ENCODE data around the gene IL11RA.

The IL11RA gene

GRCh38 chr9:34651876-34652601 lies at the start of gene IL11RA:
TSS of gene IL11RA (plus strand) at chr9:34652185. CDS start at chr9:34655218, 3,033 bp downstream.
- DNase-seq, result peak; percentile 71

DNA sequence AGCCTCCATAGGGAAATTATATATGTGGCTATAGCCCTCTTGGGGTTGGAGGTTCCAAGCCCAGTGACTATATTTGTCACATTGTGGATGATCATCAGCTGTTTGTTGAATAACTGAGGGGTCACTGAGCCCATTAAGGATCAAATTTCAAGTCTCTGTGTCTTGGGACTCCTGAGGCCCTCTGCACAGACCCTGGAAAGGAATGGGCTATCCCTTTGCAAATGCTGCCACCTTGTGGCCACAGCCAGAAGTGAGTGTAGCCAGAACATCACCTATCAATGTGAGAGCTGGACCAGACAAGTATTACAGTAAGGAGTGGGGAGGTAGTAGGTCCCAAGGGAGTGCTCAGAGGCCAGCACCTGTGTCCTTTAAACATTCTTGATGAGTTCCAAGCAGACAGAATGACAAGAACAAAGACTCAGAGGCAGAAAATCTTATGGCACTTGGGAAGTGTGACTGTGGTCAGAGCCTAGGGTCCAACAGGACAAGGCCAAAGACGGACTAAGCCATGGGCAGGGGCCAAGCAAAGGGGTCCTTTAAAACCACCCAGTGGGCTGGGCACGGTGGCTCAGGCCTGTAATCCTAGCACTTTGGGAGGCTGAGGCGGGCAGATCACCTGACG lies 48.3 kb upstream of the IL11RA start:
- peak; percentile 84 for DNase-seq

- no peak for DNase-seq
Observed at GRCh38 chr9:34606190-34606589, 45.8 kb upstream of the IL11RA start.

GRCh38 chr9:34606905-34607304 lies 45.1 kb upstream of the IL11RA start:
- no peak for DNase-seq

DNA sequence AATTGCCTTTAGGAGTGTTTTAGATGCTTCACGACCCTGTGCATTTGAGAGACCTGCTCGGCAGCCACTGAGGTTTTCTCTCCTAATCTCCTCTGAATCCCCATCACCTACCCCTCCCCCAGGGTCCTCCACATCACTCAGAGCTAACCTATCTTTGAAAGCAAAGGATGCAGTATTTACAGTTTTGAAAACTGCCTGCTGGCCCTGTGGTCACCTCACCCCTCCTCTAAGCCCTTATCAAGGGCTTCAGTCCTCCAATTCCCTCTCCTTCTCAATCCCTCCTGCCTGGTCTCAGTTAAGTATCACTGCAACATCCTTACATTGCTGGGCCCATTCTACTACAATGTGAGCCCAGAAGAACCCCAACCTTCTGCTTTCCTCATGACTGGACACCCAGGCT lies 44.7 kb upstream of the IL11RA start:
- DNase-seq, result no peak

DNA sequence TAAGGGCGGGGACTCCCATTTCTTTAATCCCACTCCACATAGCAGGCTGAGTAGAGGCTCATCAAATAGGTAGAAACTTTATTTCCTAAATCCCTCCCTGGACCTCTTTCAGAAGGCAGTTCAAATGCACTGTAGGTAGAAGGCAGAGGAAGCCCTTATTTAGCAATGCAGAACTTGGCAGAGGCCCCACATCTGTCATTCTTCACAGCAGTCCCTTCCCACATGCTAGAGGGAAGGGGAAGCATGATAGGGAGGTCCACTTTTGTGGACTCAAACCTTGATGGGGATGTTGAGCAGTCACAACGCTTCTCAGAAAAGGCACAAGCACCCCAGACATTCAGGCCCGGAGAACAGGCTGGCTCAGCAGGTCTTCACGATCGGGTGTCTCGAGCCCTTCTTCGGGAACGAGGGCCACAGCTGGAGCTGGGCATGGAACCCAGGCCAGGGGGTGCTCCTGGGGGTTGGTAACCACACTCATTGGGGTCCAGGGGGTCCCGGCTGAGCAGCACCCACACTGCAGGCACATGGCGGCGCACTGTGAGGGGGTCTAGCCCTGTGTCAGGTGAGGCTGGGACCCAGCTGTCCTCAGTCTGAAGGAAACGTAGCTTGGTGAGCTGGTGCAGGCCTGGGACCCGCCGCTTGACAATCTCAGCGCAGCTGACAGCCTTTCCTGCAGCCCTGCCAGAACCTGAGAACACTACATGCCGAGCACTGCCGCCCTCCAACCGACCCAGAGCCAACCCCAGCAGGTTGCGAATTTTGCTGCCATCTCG lies 41.4 kb upstream of the IL11RA start:
- no peak for DNase-seq

DNA sequence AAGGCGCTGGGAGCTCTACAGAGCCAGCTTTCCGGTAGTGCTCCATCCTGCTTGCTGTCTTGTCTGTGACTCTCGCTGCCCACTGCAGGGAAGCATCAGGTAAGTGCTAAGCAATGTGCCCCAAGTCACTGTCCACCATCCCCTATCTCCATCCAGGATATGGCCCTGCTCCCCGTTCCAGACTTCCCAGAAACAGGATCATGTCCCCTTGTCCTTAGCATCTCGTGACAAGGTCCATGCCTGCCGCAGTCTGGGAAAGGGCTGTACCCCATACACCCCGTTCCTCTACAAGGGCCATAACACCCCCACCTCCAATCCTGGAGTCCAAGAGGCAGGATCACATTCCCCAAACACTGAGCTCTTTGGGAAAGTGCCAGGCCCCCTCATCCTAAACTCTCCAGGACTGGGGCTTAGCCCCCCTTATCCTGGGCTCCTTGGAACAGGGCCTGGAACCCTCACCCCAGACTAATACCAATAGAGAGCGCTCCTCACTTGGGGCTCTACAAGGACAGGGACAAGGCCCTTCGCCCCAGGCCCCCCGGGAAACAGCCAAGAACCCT lies 40.7 kb upstream of the IL11RA start:
- DNase-seq, result peak; percentile 16

DNA sequence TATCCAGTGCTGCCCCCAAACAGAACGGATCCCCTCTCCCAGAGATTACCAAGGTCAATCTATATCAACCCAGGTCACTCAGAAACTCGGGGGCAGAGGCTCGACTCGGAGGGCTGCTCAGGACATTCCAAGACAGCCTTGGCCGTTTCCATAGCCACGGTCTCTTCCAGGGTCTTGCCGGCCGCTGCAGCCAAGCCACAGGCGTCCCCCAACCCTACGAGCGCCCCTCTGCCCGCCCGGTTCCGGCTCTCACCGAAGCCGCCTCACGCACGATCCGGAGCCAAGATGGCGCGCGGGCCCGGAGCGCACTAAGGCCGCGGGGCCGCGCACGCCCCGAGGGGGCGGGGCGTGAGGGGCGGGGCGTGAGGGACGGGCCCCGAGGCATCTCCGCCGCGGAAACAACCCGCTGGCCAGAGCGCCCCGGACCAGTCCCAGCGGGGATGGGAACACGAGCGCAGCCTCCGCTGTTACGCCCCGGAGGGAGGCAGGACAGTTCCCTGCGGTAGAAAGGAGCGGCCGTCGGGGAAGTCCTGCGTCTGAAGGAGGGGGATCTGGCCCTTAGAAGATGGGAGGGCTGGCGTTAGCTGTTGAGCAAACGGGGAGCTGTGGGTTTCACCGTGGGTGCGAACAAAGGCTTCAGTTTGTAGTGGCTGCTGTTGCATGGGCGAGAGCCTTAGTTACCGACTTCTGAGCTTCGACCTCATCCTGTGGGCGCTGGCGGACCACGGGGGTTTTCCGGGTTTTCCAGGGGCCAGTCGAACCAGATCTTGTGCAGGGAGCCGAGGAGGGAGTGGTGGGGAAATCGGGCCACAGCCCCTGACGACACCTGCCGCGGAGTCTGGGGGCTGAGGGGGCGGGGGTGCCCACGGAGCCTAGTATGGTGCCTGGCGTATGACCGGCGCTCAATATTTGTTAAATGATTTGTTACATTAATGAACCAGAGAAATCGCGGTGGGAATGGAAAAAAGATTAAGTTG lies 39.9 kb upstream of the IL11RA start, which contains the start of gene RPP25L:
RPP25L (minus strand) TSS at position 287 of the 977 bp plus-strand sequence. CDS start 801 bp downstream, outside the sequence.
- peak; percentile 89 for DNase-seq

DNA sequence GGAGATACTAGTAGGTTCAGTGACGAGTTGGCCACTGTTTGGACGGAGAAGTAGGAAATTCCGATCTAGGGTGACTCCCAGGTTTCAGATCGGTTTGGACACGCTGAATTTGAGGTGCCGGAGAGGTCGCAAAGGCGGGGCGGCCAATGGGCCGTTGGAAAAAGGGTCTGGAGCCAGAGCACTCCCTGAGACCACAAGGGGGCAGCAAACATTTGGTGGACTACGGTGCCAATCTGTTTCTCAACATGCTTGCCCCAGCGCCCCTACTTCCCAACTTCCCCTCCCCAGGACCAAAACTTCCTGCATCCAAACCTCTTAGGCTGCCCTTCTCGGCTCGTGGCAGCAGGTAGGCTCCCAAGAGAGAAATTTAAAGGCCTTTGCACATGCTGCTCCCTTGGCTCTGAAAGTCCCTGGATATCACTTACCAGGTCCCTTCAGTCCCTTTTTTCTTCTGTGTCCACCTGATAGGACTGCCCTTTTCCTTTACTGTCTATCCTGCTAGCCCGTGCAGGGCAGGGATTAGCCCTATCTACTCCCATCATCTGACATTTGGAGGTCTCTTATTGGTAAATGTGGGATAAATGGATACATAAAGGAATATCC lies 39.1 kb upstream of the IL11RA start:
- DNase-seq, result peak; percentile 79

DNA sequence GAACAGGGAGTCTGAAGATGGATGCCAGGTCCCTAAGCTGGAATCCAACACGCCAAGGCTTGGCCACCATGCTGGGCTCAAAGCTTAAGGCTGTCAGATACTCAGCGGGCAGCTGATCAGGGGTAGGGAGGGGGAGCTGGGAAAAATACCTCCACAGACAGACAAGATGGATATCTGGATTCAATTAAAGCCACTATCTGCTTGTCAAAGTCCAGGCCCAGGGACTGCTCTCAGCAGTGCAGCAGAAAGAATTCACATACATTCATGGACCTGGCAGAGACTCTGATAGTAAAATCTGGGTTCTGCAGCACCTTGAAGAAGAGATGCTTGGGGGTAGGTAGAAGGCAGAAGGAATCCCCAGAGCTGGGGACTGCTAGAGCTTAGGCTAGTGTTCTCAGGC lies 36.9 kb upstream of the IL11RA start:
- DNase-seq, result no peak

- peak; percentile 92 for DNase-seq
Observed at GRCh38 chr9:34620061-34620994, 31.7 kb upstream of the IL11RA start, which contains the start of gene DCTN3. TSS of gene DCTN3 (minus strand) at chr9:34620495. CDS start at chr9:34620464, 31 bp downstream.

DNA sequence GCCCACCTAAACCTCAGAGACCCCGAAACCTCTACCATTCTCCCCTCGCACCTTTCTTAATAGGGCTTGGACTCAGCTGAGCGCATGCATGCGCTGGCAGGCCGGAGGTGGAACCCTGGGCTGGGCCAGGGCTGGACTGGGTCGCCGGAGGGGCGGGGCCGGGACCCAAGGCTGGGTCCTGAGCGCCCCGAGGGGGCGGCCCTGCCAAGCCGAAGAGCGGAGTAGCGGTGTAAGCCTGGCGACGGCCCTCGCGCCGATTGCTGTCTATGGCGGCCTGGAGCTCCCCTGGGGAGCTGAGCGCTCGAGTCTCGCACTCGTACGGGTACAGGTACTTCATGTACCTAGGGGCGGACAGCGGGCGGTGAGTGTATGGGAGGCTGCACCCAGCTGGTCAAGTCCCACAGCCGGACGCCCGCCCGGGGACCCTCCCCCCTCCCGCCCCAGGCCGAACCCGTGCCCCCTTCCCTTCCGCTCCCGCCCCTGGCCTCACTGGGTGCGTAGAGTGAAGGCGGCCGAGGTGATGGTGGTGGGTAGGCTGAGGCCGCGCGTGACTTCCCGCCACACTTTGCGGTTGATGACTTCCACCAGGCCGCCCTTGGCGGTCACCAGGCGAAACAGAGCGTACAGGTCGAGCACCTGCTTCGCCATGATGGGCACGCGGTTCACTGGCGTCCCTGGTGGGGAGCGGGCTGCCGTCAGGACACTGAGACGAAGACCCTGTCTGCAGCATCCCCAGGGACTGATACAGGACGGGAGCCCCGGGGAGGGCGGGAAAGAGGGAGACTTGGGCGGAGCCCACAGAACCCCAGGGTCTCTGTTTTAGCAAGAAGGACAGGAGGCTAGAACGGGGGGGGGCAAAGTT lies 28.4 kb upstream of the IL11RA start:
- DNase-seq, result no peak

DNA sequence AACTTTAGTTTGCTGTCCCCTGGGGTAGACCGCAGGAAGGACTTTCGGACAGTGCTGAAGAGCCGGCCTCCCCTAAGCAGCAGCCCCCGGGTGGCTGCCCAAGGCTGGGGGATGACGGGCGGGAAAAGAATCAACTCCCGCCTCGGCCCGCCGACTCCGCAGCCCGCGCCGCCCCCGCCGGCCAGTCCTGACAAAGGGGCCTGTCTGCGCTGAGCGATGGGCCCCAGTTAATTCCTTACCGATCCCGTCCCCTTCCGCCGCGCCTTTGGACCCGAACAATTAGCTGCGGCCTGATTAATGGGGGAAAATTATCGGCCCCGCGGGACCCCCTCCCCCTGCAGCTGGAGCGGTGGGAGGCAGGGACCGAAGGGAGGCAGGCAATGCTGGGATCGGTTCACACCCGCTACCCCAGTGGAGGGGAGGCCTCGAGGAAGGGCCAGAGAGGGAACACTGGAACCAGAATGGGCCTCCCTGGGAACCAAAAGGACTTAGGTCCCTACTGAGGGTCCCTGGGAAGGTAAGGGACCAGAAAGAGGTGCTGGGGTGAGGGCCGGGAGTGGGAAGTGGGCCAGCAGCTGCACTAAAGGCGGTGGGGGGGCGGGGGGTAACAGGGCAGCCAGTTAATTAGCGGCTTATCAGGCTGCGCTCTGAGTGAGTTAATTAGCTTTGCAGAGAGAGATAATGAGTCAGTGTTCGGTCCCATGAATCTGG lies 27.4 kb upstream of the IL11RA start:
- no peak for DNase-seq

DNA sequence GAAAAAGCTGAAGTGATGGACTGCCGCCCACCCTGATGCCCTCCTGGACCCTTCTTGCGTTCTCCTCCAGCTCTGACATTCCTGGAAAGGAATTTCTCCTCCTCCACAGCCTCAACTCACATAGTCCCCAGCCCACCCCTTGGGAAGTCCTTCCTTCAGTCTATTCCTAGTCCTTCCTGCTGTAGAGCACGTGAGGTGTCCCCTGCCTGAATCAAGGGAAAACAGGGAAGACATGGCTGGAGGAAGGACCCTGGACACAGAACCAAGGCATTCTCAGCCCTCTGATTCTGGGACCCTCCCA lies 26.8 kb upstream of the IL11RA start:
- no peak for DNase-seq

- DNase-seq, result no peak
Observed at GRCh38 chr9:34627716-34628655, 24.0 kb upstream of the IL11RA start.

DNA sequence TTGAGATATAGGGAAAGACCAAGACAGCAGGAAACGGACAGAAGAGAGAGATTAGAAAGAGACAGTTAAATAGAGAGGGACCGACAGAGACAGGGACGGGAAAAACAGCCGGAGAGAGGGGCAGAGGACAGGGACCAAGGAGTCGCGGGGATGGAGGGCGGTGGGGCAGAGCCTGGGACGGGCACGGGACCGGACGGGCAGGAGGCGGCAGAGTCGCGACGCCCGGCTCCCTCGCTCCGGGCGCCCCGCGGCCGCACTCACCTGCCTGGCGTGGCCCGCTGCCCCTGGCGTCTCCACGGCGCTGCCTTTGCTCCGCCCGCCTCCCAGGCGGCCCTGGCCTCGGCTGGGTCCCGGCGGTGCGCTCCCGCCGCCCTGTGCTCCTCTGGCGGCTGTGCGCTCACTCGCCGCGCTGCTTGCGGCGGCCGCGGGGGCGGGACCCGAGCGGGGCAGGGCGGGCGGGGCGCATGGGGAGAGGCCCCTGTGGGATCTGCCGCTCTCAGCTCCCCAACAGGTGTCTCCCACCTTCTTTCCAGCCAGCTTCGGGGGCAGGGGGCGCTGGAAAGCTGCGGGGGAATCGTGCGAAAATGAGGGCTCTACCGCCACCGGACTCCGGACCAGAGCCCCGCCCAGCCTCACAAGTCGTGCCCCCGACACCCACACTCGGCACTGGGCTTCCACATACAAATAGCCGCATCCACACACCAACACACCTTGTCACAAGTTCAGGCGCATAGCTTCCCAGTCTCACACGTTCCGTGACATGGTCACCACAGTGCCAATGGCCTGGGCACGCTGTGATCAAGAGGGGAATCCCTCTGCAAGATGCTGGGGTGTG lies 23.1 kb upstream of the IL11RA start, which contains the start of gene ARID3C:
ARID3C (minus strand) TSS at position 411 of the 835 bp plus-strand sequence. CDS start 1,052 bp downstream, outside the sequence.
- peak; percentile 59 for DNase-seq

- DNase-seq, result no peak
Observed at GRCh38 chr9:34629491-34629808, 22.5 kb upstream of the IL11RA start.

Measured in CD4-positive, alpha-beta T cell treated with Interleukin-6 for 4 hours (primary cell).